T-helper 2 cell treated with Interferon-gamma antibody and Interleukin-4, amounts not matched to agents 5 μg/mL and 100 μg/mL, for 36 hours (primary cell): Measurements from ENCODE around the gene RPL10A.

Experiments
- DNase-seq: peaks from one replicate; pipeline ENCODE4 v3.0.0; 2021; ENCODE audit warnings: low spot score
- H3K27ac Mint-ChIP-seq: one replicate; pipeline ENCODE4 v1.8.0; 2021; ENCODE audit warnings: mild to moderate bottlenecking, mixed read lengths
- H3K27me3 Mint-ChIP-seq: one replicate; pipeline ENCODE4 v1.8.0; 2021; ENCODE audit warnings: low read depth, mixed read lengths
- H3K36me3 Mint-ChIP-seq: one replicate; pipeline ENCODE4 v1.8.0; 2021; ENCODE audit warnings: low read depth, mixed read lengths
- H3K4me1 Mint-ChIP-seq: one replicate; pipeline ENCODE4 v1.8.0; 2021; ENCODE audit warnings: low read depth, mixed read lengths
- H3K4me3 Mint-ChIP-seq: one replicate; pipeline ENCODE4 v1.8.0; 2022; ENCODE audit warnings: mild to moderate bottlenecking, moderate library complexity, mixed read lengths
- H3K9me3 Mint-ChIP-seq: one replicate; pipeline ENCODE4 v1.8.0; 2021; ENCODE audit warnings: mixed read lengths

Gene RPL10A

DNA sequence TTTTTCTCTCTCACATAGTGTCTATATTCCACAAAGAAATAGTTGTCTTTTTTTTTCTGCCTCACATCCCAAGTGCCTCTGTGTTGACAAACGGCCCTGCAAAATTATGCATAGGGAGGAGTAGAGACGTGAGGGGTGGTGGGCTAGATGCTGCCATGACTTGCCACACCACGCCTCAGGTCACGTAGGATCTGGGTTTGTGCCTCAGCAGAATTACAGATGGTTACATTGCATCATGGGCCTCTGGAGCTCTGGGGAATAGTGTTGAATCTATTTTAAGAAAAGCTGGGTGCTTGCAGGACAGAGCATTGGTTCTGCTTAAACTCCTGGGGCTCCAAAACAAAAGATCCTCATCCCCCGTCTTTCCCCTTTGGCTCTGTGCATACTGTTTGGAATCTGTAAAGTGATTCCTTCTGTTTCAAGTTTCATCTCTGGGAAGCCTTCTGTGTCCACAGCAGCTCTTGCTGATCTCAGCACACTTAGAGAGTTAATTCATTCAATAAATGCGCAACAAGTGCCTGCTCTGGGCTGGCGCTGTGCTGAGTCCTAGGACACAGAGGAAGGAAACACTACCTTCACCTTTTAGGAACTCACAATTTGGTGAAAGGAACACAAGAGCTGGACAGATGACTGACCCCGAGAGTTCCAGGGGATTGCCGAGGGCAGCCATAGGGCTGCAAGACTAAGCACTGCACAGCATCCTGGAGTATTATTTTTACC, 13.7 kb upstream of the RPL10A start:
- no peak for DNase-seq
- H3K4me3 Mint-ChIP-seq, result peak overlapping the region; percentile 61
- no peak overlapping the region for H3K27ac Mint-ChIP-seq
- no peaks in the 10 kb centered on the region for H3K9me3 Mint-ChIP-seq
- peaks cover 11% of the 10 kb centered on the region for H3K27me3 Mint-ChIP-seq
- peaks cover 32% of the 10 kb centered on the region for H3K36me3 Mint-ChIP-seq
- H3K4me1 Mint-ChIP-seq, result peaks cover 22% of the 10 kb centered on the region

GRCh38 chr6:35457907-35458306, 10.3 kb upstream of the RPL10A start:
- Mint-ChIP-seq H3K4me1 (peaks cover 11% of the 10 kb centered on the region), H3K27me3 (no peaks in the 10 kb centered on the region), H3K27ac (no peak overlapping the region), H3K4me3 (no peak overlapping the region), H3K9me3 (no peaks in the 10 kb centered on the region), H3K36me3 (peaks cover 47% of the 10 kb centered on the region)
- no peak for DNase-seq

DNA sequence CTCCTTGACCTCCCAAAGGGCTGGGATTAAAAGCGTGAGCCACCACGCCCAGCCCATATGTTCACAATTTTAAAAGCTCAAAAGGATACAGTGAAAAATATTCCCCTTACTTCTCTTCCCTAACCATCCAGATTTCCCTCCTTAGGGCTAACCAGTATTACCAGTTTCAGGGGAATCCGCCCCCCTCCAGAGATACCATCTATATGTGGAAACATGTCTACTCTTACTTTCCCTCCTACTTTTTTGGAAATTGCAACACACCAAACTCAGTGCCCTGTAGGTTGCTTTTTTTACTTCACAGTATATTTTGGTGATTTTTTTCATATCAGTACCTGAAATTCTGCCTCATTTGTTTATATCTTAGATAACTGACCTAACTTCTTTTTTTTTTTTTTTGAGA, 6.9 kb upstream of the RPL10A start:
- Mint-ChIP-seq H3K4me3 (no peak overlapping the region), H3K27me3 (no peaks in the 10 kb centered on the region), H3K36me3 (peaks cover 48% of the 10 kb centered on the region), H3K9me3 (no peaks in the 10 kb centered on the region), H3K4me1 (no peaks in the 10 kb centered on the region), H3K27ac (no peak overlapping the region)
- DNase-seq, result no peak

GRCh38 chr6:35463292-35463691, 4.9 kb upstream of the RPL10A start:
- no peak for DNase-seq

DNA sequence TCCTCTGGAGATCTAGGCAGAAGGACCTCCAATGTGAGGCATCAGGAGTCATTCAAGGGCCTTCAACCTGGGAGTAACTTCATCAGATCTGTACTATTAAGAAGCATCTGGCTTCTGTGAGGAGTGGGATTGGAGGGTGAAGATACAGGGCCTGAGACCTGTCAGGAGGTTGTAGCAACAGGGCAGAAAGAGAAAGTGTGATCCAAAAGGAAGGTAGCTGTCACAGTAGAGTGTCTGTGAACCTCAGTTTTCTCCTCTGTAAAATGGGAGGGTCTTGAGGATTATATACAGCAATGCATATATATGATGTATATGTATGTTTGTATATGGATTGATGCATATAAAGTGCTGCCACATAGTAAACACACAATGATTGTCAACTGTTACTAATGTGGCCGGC, 2.6 kb upstream of the RPL10A start:
- Mint-ChIP-seq H3K4me3 (no peak overlapping the region), H3K9me3 (no peaks in the 10 kb centered on the region), H3K27ac (no peak overlapping the region), H3K4me1 (peaks cover 18% of the 10 kb centered on the region), H3K27me3 (no peaks in the 10 kb centered on the region), H3K36me3 (peaks cover 63% of the 10 kb centered on the region)
- DNase-seq, result no peak

More at GRCh38 chr6:35463292-35463691, 4.9 kb upstream of the RPL10A start:
- no peak overlapping the region for H3K27ac Mint-ChIP-seq
- no peak overlapping the region for H3K4me3 Mint-ChIP-seq
- H3K36me3 Mint-ChIP-seq, result peaks cover 54% of the 10 kb centered on the region
- H3K9me3 Mint-ChIP-seq, result no peaks in the 10 kb centered on the region
- H3K4me1 Mint-ChIP-seq, result peaks cover 7% of the 10 kb centered on the region
- H3K27me3 Mint-ChIP-seq, result no peaks in the 10 kb centered on the region

DNA sequence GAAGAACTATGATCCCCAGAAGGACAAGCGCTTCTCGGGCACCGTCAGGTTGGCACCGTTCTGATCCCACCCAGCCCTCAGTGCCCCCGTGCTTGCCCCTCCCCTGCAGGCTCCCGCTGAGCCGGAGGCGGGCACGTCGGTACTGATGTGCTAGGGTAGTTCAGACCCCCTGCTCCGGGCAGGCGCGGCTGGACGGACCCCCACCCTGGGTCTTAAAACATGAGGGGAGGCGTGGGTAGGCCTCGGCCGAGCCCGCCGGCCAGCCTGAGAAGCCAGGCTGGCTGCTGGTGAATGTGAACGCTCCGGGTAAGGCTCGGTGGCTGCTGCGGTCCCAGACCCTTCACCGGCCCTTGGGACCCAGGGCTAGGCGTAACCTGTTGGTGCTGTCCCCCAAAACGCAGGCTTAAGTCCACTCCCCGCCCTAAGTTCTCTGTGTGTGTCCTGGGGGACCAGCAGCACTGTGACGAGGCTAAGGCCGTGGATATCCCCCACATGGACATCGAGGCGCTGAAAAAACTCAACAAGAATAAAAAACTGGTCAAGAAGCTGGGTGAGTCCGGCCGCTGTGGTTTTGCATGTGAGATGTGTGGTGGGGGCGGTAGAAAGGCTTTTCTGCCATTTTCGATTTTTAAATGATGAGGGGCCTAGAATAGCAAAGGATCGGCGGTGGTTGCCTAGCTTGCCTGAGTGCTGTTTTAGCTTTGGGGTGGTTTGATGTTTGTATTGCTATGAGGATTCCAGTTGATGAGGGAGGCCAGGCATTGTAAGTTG, 964 bp downstream of the RPL10A start:
- Mint-ChIP-seq H3K4me3 (peak overlapping the region; percentile 99), H3K27me3 (no peaks in the 10 kb centered on the region), H3K4me1 (peaks cover 26% of the 10 kb centered on the region), H3K27ac (peak overlapping the region; percentile 99), H3K9me3 (no peaks in the 10 kb centered on the region), H3K36me3 (peaks cover 72% of the 10 kb centered on the region)
- no peak for DNase-seq

GRCh38 chr6:35469751-35470662, 1.8 kb downstream of the RPL10A start:
- Mint-ChIP-seq H3K4me3 (peak overlapping the region; percentile 99), H3K36me3 (peaks cover 68% of the 10 kb centered on the region), H3K27me3 (no peaks in the 10 kb centered on the region), H3K4me1 (peaks cover 26% of the 10 kb centered on the region), H3K9me3 (no peaks in the 10 kb centered on the region), H3K27ac (peak overlapping the region; percentile 73)
- no peak for DNase-seq

GRCh38 chr6:35470663-35471120, 2.5 kb downstream of the RPL10A start:
- Mint-ChIP-seq H3K27ac (peak overlapping the region; percentile 73), H3K4me1 (peaks cover 26% of the 10 kb centered on the region)

DNA sequence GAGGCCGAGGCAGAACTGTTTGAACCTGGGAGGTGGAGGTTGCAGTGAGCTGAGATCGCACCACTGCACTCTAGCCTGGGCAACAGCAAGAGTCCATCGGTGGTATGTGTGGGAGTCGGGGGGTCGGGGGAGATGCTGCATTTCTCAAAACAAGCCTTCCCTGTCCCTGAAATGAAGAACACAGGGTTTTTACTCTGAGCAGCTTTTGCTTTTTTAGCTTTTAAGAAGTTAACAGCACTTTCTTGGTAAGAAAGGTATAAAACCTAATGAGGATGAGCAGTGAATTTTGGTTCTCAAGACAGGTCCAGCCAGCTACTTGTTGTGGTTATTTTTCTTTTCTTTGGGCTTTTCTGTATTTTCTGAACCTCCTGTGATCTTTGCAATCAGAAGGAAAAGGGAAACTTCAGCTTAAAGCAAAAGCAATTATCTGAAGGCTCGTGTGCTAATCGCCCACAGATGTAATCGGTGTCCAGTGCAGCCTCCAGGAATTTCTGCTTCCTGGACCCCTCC, 3.7 kb downstream of the RPL10A start:
- Mint-ChIP-seq H3K36me3 (peaks cover 56% of the 10 kb centered on the region), H3K4me3 (peak overlapping the region; percentile 43), H3K27me3 (no peaks in the 10 kb centered on the region), H3K4me1 (peaks cover 26% of the 10 kb centered on the region), H3K27ac (no peak overlapping the region), H3K9me3 (no peaks in the 10 kb centered on the region)
- DNase-seq, result no peak

More at GRCh38 chr6:35470663-35471120, 2.5 kb downstream of the RPL10A start:
- Mint-ChIP-seq H3K36me3 (peaks cover 64% of the 10 kb centered on the region), H3K4me3 (peak overlapping the region; percentile 99), H3K27me3 (no peaks in the 10 kb centered on the region), H3K9me3 (no peaks in the 10 kb centered on the region)
- no peak for DNase-seq

GRCh38 chr6:35473075-35473849, 5.1 kb downstream of the RPL10A start:
- peaks cover 48% of the 10 kb centered on the region for H3K36me3 Mint-ChIP-seq
- no peak overlapping the region for H3K27ac Mint-ChIP-seq
- H3K4me1 Mint-ChIP-seq, result peaks cover 19% of the 10 kb centered on the region
- H3K4me3 Mint-ChIP-seq, result no peak overlapping the region
- no peaks in the 10 kb centered on the region for H3K27me3 Mint-ChIP-seq
- DNase-seq, result no peak
- H3K9me3 Mint-ChIP-seq, result no peaks in the 10 kb centered on the region

DNA sequence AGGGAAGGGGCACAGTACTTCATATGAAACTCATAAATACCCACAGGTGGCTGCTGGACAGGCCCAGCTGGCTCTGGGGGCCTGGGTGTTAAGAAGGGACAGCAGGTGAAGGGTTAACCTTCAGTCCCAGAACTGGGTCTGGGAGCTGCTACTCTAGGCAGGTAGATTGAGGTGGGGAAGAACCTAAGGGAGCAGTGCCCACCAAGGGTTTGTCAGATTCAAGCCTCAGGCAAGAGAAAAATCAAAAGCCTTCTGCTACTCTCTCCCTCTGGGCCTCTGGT, 5.6 kb downstream of the RPL10A start:
- DNase-seq, result no peak
- H3K36me3 Mint-ChIP-seq, result peaks cover 43% of the 10 kb centered on the region
- H3K27me3 Mint-ChIP-seq, result no peaks in the 10 kb centered on the region
- H3K4me1 Mint-ChIP-seq, result peaks cover 19% of the 10 kb centered on the region
- no peaks in the 10 kb centered on the region for H3K9me3 Mint-ChIP-seq
- H3K27ac Mint-ChIP-seq, result no peak overlapping the region
- no peak overlapping the region for H3K4me3 Mint-ChIP-seq

DNA sequence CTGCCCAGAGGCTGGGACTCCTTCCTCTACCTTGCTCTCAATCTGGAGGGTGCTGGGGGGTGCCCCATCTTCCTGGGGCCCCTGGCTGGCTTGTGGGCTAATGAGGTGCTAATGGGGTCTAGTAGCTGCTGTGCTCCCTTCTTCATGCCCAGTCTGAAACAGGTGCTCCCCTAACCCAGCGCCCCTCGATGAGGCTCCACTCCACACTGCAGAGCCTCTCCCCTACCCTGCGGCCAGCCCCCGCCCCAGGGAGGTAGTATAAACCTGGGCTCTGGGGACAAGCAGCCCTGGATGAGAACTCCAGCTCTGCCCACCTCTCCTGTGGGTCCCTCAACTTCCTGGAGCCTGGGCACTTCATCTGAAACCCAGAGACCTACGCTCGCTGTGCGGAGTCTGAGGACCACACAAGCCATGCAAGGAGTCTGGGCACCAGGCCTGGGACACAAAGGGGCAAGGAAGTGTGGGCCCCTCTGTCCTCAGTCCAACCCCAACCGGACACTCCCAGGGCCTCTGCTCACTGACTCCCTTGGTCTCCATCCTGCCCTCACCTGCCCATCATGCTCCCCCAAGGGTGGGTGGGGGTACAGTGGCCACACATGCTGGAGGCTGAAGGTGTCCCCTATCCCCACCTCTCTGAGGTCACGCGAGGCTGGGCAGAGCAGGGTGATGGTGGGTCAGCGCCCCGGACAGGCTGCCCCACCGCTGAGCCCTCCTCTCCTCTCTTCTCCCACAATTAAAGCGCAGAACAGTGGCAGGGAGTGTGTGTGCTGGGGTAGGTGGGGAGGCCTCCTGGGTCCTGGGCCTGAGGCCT, 6.1 kb downstream of the RPL10A start:
- peaks cover 19% of the 10 kb centered on the region for H3K4me1 Mint-ChIP-seq
- no peaks in the 10 kb centered on the region for H3K27me3 Mint-ChIP-seq
- no peak overlapping the region for H3K27ac Mint-ChIP-seq
- no peak for DNase-seq
- no peaks in the 10 kb centered on the region for H3K9me3 Mint-ChIP-seq
- peaks cover 37% of the 10 kb centered on the region for H3K36me3 Mint-ChIP-seq
- no peak overlapping the region for H3K4me3 Mint-ChIP-seq
